GM13977 (cell line): ENCODE measurements around the gene BUB1B.

ENCODE experiments used
- DNase-seq: peaks from one replicate; pipeline ENCODE4 v3.0.0; 2012; ENCODE audit warnings: low spot score
- CTCF ChIP-seq: IDR thresholded peaks from 2 replicates; pipeline ENCODE4 v1.5.1; 2012; ENCODE audit warnings: mild to moderate bottlenecking, control low read depth; ENCODE audit not compliant: insufficient read depth; ENCODE audit errors: extremely low read depth, missing control alignments
- in situ Hi-C: fragments of 300-500 bp; cut with MboI; formaldehyde crosslinking; loops from one replicate; pipeline ENCODE4 v1.12.0; 2022; ENCODE audit warnings: low sequenced_read_pairs, low pct_unique_long_range_greater_than_20kb, mixed read lengths, inconsistent platforms; ENCODE audit not compliant: unreplicated experiment

BUB1B gene

GRCh38 chr15:40222131-40222530 lies 61.3 kb downstream of the BUB1B start:
- TF ChIP-seq CTCF = no peak
- DNase-seq = no peak
- in situ Hi-C loops = no loop called here

GRCh38 chr15:40226736-40227135 lies 65.9 kb downstream of the BUB1B start:
- peak; percentile 59 for DNase-seq
- TF ChIP-seq CTCF = no peak
- in situ Hi-C loops = no loop called here

GRCh38 chr15:40229316-40229715 lies 68.4 kb downstream of the BUB1B start:
- DNase-seq = no peak
- in situ Hi-C loops = no loop called here
- no peak for TF ChIP-seq CTCF

- no peak for TF ChIP-seq CTCF
- in situ Hi-C loops = no loop called here
Observed at GRCh38 chr15:40229956-40230355, 69.1 kb downstream of the BUB1B start.

GRCh38 chr15:40232625-40233070 lies 71.8 kb downstream of the BUB1B start:
- in situ Hi-C loops = no loop called here
- no peak for TF ChIP-seq CTCF
- DNase-seq = no peak

More at GRCh38 chr15:40229956-40230355, 69.1 kb downstream of the BUB1B start:
- no peak for DNase-seq

- TF ChIP-seq CTCF = no peak
- in situ Hi-C loops = no loop called here
- no peak for DNase-seq
Observed at GRCh38 chr15:40233727-40234577, 73.1 kb downstream of the BUB1B start.
